Neural progenitor cell (in vitro differentiated cells): ENCODE data around the gene C11orf71. TPM values are rescaled to one million over a fixed set of nuclear protein-coding genes. Genes with fewer than 3 reads are reported as not detected.

Experiments used
- DNase-seq: peaks from one replicate; pipeline ENCODE4 v3.0.0-alpha.2; 2016; ENCODE audit warnings: low spot score
- H2AFZ ChIP-seq: fragments of 200-600 bp; sonication (generic); replicated peaks from 2 replicates; pipeline ENCODE4 v1.6.1; 2016; ENCODE audit warnings: antibody characterized with exemption
- H3F3A ChIP-seq: fragments of 200-600 bp; sonication (generic); 2 replicates; pipeline ENCODE4 v1.6.1; 2016; ENCODE audit warnings: antibody characterized with exemption, low read depth
- H3K27ac ChIP-seq: fragments of 200-600 bp; sonication (generic); 2 replicates; pipeline ENCODE4 v1.5.1; 2016; ENCODE audit warnings: mild to moderate bottlenecking
- H3K27me3 ChIP-seq: fragments of 200-600 bp; sonication (generic); 2 replicates; pipeline ENCODE4 v1.6.1; 2016; ENCODE audit warnings: mild to moderate bottlenecking, moderate library complexity
- H3K36me3 ChIP-seq: fragments of 200-600 bp; sonication (generic); 2 replicates; pipeline ENCODE4 v1.5.1; 2016
- H3K4me1 ChIP-seq: fragments of 200-600 bp; sonication (generic); 2 replicates; pipeline ENCODE4 v1.6.1; 2016; ENCODE audit warnings: mixed run types
- H3K4me2 ChIP-seq: fragments of 200-600 bp; sonication (generic); 2 replicates; pipeline ENCODE4 v1.6.1; 2016
- H3K4me3 ChIP-seq: fragments of 200-600 bp; sonication (generic); 2 replicates; pipeline ENCODE4 v1.5.1; 2016
- H3K79me2 ChIP-seq: fragments of 200-600 bp; sonication (generic); 2 replicates; pipeline ENCODE4 v1.6.1; 2016; ENCODE audit warnings: low read depth
- H3K9ac ChIP-seq: fragments of 200-600 bp; sonication (generic); 2 replicates; pipeline ENCODE4 v1.6.1; 2016
- H3K9me3 ChIP-seq: fragments of 200-600 bp; sonication (generic); 2 replicates; pipeline ENCODE4 v1.5.1; 2016; ENCODE audit warnings: low read depth
- H4K20me1 ChIP-seq: fragments of 200-600 bp; sonication (generic); 2 replicates; pipeline ENCODE4 v1.6.1; 2016; ENCODE audit warnings: low read depth
- H3K27ac Mint-ChIP-seq: 3 replicates; pipeline ENCODE4 v1.8.0; 2021; ENCODE audit warnings: mixed read lengths
- H3K27me3 Mint-ChIP-seq: 2 replicates; pipeline ENCODE4 v1.8.0; 2022; ENCODE audit warnings: low read depth, mild to moderate bottlenecking, inconsistent platforms, moderate library complexity, mixed read lengths; ENCODE audit not compliant: insufficient read depth
- H3K36me3 Mint-ChIP-seq: 3 replicates; pipeline ENCODE4 v1.8.0; 2021; ENCODE audit warnings: mixed read lengths
- H3K4me1 Mint-ChIP-seq: 3 replicates; pipeline ENCODE4 v1.8.0; 2021; ENCODE audit warnings: mixed read lengths
- H3K4me3 Mint-ChIP-seq: 3 replicates; pipeline ENCODE4 v1.8.0; 2021; ENCODE audit warnings: mild to moderate bottlenecking, moderate library complexity, mixed read lengths
- H3K9me3 Mint-ChIP-seq: 3 replicates; pipeline ENCODE4 v1.8.0; 2020; ENCODE audit warnings: mixed read lengths
- EZH2 ChIP-seq: fragments of 200-600 bp; sonication (generic); IDR thresholded peaks from 2 replicates; pipeline ENCODE4 v1.6.1; 2017; ENCODE audit warnings: antibody characterized with exemption, mild to moderate bottlenecking, moderate library complexity
- EZH2phosphoT487 ChIP-seq: fragments of 200-600 bp; sonication (generic); IDR thresholded peaks from 2 replicates; pipeline ENCODE4 v1.6.1; 2017; ENCODE audit warnings: antibody characterized with exemption
- total RNA-seq: library from RNA; depleted of rRNA; stranded (reverse); fragments of >200 nt; gene quantifications from 2 replicates; pipeline ENCODE4 v1.2.3, GENCODE V29; 2015; ENCODE audit warnings: low replicate concordance
- TF ChIP-seq, protein P1 (sequence below): fragments of 200-600 bp; sonication (generic); IDR thresholded peaks from 2 replicates; pipeline ENCODE4 v1.5.1; 2017; ENCODE audit warnings: antibody characterized with exemption, mild to moderate bottlenecking

Gene C11orf71
- total RNA-seq, 1 donor from 2014 or later: 6.8 TPM

DNA sequence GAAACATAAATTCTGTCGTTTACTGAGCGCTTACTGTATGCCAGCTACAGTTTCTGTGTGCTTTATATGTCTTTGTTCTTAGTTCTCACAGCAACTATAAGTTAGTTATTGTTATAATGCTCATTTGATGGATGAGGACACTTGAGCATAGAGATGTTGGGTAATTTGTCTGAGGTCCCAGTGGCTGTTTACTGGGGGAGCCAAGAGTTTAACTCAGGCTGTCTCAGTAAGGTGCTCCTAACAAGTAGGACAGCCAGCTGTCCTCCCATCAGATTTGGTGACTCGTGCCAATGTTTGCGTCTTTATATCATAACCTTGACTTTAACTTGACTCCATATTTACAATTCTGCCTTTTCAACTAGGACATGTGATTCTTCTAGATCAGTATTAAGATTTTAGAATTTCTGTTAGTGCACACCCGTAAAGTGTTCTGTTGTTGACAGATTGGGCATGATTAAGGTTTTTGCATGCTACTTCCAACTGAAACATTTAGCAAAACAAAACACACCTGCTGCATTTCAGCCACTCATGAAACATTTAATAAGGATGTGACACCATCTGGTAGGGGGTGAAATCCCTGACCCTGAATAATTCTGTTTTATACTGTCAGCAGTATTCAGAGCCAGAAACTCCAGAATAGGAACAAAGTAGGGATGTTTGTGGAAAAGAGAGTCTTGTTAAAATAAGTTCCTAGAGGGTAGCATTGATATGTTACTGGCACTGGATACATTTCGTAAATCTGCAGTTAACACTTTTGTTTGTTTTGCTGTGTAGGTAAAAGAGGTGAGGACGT lies 40.9 kb upstream of the C11orf71 start:
- peaks cover 16% of the 10 kb centered on the region for H3K4me1 Mint-ChIP-seq
- H3F3A ChIP-seq: no peaks in the 10 kb centered on the region
- no peak overlapping the region for H3K27ac Mint-ChIP-seq
- no peaks in the 10 kb centered on the region for H3K36me3 ChIP-seq
- H3K9me3 Mint-ChIP-seq: no peaks in the 10 kb centered on the region
- H3K27ac ChIP-seq: no peak overlapping the region
- TF ChIP-seq EZH2 (no peak), EZH2phosphoT487 (no peak)
- TF ChIP-seq, protein P1, sequence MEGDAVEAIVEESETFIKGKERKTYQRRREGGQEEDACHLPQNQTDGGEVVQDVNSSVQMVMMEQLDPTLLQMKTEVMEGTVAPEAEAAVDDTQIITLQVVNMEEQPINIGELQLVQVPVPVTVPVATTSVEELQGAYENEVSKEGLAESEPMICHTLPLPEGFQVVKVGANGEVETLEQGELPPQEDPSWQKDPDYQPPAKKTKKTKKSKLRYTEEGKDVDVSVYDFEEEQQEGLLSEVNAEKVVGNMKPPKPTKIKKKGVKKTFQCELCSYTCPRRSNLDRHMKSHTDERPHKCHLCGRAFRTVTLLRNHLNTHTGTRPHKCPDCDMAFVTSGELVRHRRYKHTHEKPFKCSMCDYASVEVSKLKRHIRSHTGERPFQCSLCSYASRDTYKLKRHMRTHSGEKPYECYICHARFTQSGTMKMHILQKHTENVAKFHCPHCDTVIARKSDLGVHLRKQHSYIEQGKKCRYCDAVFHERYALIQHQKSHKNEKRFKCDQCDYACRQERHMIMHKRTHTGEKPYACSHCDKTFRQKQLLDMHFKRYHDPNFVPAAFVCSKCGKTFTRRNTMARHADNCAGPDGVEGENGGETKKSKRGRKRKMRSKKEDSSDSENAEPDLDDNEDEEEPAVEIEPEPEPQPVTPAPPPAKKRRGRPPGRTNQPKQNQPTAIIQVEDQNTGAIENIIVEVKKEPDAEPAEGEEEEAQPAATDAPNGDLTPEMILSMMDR: no peak
- no peaks in the 10 kb centered on the region for H3K9me3 ChIP-seq
- no peak for DNase-seq
- H3K4me1 ChIP-seq: peaks cover 18% of the 10 kb centered on the region
- no peaks in the 10 kb centered on the region for H3K27me3 ChIP-seq
- no peaks in the 10 kb centered on the region for H4K20me1 ChIP-seq
- H2AFZ ChIP-seq: no peak overlapping the region
- H3K79me2 ChIP-seq: peaks cover 58% of the 10 kb centered on the region
- H3K27me3 Mint-ChIP-seq: no peaks in the 10 kb centered on the region
- peak overlapping the region; percentile 85 for H3K4me2 ChIP-seq
- no peak overlapping the region for H3K9ac ChIP-seq
- peak overlapping the region; percentile 71 for H3K4me3 Mint-ChIP-seq
- H3K36me3 Mint-ChIP-seq: peaks cover 3% of the 10 kb centered on the region
- peak overlapping the region; percentile 98 for H3K4me3 ChIP-seq

DNA sequence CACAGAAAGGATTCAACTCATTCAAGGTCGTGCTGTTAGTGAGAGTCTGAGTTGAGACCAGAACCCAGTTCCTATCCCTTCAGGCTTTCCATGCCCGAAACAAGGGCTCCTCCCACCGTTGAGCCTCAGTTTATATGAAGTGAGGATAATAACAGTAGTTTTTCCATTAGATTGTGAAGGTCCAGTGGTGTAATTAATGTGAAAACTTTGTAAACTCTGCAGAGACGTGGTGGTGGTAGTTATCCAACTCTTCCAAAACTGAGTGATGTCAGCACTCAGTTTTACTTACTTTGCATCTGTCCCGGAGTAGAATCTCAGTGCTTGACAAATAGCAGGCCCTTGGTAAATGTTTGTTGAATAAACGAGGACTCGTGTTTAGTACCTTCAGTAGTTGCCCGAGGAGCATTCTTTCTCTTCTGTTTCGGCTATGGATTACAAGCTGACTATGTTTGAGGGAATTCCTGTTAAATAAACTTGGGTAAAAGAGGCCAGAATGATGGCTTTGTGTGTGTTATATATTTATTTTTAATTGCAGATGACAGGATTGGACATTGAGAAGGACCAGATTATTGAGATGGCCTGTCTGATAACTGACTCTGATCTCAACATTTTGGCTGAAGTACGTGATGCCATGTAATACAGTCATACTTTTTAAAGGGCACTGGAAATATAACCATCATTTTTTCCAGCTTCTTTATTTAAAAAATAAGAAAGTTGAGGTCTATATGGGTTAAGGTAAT lies 40.0 kb upstream of the C11orf71 start:
- Mint-ChIP-seq H3K9me3 (no peaks in the 10 kb centered on the region), H3K27me3 (no peaks in the 10 kb centered on the region), H3K4me3 (peak overlapping the region; percentile 96), H3K27ac (no peak overlapping the region), H3K36me3 (peaks cover 3% of the 10 kb centered on the region), H3K4me1 (peaks cover 16% of the 10 kb centered on the region)
- Histone ChIP-seq H3K27me3 (no peaks in the 10 kb centered on the region), H3K79me2 (peaks cover 52% of the 10 kb centered on the region), H3K4me2 (peak overlapping the region; percentile 85), H2AFZ (peak overlapping the region; percentile 97), H3K4me3 (peak overlapping the region; percentile 98), H3K27ac (no peak overlapping the region), H3K4me1 (peaks cover 18% of the 10 kb centered on the region), H3F3A (no peaks in the 10 kb centered on the region), H3K9me3 (no peaks in the 10 kb centered on the region), H3K36me3 (no peaks in the 10 kb centered on the region), H4K20me1 (no peaks in the 10 kb centered on the region), H3K9ac (peak overlapping the region; percentile 35)
- no peak for TF ChIP-seq EZH2
- TF ChIP-seq, protein P1: no peak
- TF ChIP-seq EZH2phosphoT487: no peak
- peak; percentile 16 for DNase-seq

DNA sequence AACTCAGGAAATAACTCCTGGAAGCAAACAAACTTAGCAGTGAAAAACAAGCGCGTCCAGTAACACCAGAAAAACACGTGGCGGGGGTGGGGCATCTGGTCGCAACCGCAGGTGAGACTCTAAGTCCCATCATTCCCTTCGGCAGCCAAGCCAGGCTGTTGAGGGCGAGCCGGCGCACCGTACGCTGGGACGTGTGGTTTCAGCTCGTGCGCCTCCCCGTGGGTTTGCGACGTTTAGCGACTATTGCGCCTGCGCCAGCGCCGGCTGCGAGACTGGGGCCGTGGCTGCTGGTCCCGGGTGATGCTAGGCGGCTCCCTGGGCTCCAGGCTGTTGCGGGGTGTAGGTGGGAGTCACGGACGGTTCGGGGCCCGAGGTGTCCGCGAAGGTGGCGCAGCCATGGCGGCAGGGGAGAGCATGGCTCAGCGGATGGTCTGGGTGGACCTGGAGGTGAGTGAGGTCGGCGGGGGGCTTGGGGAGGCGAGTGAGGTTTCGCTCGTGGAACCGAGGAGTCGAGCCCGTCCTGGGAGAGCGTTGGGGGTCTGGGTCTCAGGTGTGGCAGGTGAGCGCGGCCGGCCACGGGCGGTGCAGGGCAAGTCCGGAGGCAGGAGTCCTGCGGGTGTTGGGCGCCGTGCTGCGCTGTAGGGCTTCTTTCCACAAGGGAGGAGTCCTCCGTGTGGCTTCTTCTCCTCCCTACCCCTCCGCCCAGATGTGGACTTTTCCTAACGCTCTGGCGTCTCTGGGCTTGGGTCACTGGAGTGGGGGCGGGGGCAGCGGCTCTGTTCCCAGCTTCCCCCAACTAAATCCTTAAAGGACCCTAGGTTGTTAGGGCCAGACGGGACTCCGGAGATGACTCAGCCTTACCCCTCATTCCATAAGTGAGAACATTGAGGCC lies 39.2 kb upstream of the C11orf71 start, which contains the start of gene REXO2:
Gene REXO2, plus strand, starts transcription at position 239 of the 892 bp plus-strand sequence. Its CDS starts 62 bp downstream, at position 301.
- peaks cover 16% of the 10 kb centered on the region for H3K4me1 Mint-ChIP-seq

More for the DNA sequence above, 39.2 kb upstream of the C11orf71 start, which contains the start of gene REXO2:
- H3K4me3 ChIP-seq: peak within 1 kb of the TSS; percentile 98
- H4K20me1 ChIP-seq: no peaks in the 10 kb centered on the region
- no peak within 1 kb of the TSS for H3K27ac ChIP-seq
- peaks cover 18% of the 10 kb centered on the region for H3K4me1 ChIP-seq
- H3K79me2 ChIP-seq: peaks cover 52% of the 10 kb centered on the region
- no peaks in the 10 kb centered on the region for H3K9me3 Mint-ChIP-seq
- H3K36me3 Mint-ChIP-seq: no peaks in the 10 kb centered on the region
- DNase-seq: peak; percentile 96
- peak within 1 kb of the TSS; percentile 97 for H2AFZ ChIP-seq
- no peaks in the 10 kb centered on the region for H3K27me3 ChIP-seq
- peak within 1 kb of the TSS; percentile 96 for H3K4me3 Mint-ChIP-seq
- no peak for TF ChIP-seq EZH2phosphoT487
- TF ChIP-seq, protein P1: peak; percentile 44
- no peaks in the 10 kb centered on the region for H3F3A ChIP-seq
- no peaks in the 10 kb centered on the region for H3K27me3 Mint-ChIP-seq
- peak within 1 kb of the TSS; percentile 85 for H3K4me2 ChIP-seq
- no peaks in the 10 kb centered on the region for H3K36me3 ChIP-seq
- no peak within 1 kb of the TSS for H3K27ac Mint-ChIP-seq
- peak within 1 kb of the TSS; percentile 35 for H3K9ac ChIP-seq
- no peaks in the 10 kb centered on the region for H3K9me3 ChIP-seq
